Memory B cell (primary cell): ENCODE data around the gene OTOF.

ENCODE experiments used
- ATAC-seq: fragments of 150-1000 bp; cut with Tn5 transposase; 2 replicates; pipeline ENCODE4 v1.10.0; 2021; ENCODE audit warnings: low read depth, mild to moderate bottlenecking, moderate library complexity
- DNase-seq, 2 donors: peaks; one replicate each; pipeline ENCODE4 v3.0.0; 2022; ENCODE audit warnings: low spot score in 2 of 2
- H3K27ac Mint-ChIP-seq: one replicate; pipeline ENCODE4 v1.8.0; 2022; ENCODE audit warnings: mild to moderate bottlenecking, moderate library complexity, mixed read lengths
- H3K27me3 Mint-ChIP-seq: one replicate; pipeline ENCODE4 v1.8.0; 2022; ENCODE audit warnings: mixed read lengths
- H3K36me3 Mint-ChIP-seq: one replicate; pipeline ENCODE4 v1.8.0; 2022; ENCODE audit warnings: mild to moderate bottlenecking, mixed read lengths
- H3K4me1 Mint-ChIP-seq: one replicate; pipeline ENCODE4 v1.8.0; 2022; ENCODE audit warnings: mixed read lengths
- H3K4me3 Mint-ChIP-seq: one replicate; pipeline ENCODE4 v1.8.0; 2022; ENCODE audit warnings: mild to moderate bottlenecking, moderate library complexity, mixed read lengths
- H3K9me3 Mint-ChIP-seq: one replicate; pipeline ENCODE4 v1.8.0; 2022; ENCODE audit warnings: mixed read lengths

Gene OTOF

DNA sequence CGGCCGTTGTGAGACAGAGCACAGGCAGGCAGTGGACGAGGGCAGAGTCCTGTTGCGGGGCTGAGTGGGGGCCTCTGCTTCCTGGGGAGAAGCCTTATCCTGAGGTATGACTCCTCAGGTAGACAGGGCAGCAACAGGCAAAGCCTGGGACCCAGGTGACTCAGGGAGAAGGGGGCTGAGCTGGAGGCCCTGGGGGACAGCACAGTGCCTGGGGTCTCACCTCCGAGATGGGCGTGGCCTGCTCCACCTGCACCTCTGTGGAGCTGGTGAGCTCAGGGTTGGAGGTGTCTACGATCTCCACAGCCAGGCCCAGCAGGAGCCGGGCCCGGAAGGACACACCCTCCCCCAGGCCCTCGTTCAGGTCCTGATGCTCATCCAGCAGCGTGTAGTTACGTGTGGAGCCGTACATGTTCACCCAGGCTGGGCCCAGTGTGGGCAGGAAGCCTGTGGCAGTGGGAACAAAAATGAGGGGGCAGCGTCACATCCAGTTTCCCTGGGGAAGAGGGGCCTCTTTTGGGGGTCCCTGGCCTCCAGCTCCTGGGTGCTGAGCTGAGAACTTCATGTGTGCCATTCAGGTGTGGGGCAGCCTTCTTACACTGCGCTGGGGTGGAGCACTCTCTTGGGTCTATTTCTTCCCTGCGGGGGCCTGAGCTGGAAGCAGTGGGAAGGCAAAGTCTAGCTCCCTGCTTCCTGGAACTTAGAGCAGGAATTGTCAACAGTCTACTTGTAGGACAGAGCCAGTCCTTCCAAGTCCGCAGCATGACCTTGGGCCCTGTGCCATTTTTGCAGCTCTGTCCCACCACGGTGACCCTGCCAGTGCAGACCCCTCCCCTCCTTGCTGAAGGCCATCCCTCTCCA, 2.9 kb upstream of the OTOF start:
- Mint-ChIP-seq H3K4me1 (peaks cover 5% of the 10 kb centered on the region), H3K27ac (no peak overlapping the region), H3K4me3 (no peak overlapping the region), H3K27me3 (peaks cover 14% of the 10 kb centered on the region), H3K36me3 (no peaks in the 10 kb centered on the region), H3K9me3 (no peaks in the 10 kb centered on the region)
- no peak for DNase-seq
- no peak for ATAC-seq

DNA sequence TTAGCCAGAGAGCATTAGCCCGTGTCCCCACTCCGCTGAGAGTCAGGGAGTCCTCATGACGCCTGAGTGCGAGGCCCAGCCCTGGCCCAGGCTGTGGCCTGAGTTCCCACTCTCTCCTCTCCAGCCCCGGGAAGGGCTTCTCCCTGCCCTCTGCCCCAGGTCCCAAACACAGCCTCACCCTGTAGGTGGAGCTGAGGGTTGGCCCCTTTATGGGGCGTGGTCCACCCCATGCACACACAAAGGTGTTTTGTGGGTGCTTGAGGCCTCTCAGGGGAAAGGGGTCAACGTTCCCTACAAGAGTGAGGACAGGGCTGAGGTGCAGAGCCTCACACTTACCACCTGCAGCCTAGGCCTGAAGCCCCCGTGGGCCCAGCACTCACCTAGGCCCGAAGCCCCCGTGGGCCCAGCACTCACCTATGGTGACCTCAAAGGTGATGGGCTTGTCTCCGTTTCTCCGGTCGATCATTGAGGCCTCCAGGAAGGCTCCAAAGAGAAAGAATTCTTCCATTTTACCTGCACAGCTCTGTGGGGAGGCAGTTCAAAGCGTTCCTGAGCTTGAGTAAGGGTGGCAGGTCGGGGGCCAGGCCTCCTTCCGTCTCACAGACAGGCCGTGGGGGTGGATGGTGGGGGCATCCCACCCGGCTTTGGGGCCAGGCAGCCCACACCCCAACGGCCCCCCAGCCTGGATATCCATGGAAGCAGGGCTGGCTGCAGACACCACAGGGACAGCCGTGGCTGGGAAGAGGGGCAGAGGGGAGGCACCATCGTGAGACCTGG, 2.1 kb upstream of the OTOF start:
- no peak for DNase-seq
- no peak overlapping the region for H3K4me3 Mint-ChIP-seq
- no peaks in the 10 kb centered on the region for H3K9me3 Mint-ChIP-seq
- H3K27ac Mint-ChIP-seq: no peak overlapping the region
- ATAC-seq: no peak
- H3K27me3 Mint-ChIP-seq: peaks cover 8% of the 10 kb centered on the region
- H3K36me3 Mint-ChIP-seq: no peaks in the 10 kb centered on the region
- peaks cover 5% of the 10 kb centered on the region for H3K4me1 Mint-ChIP-seq

DNA sequence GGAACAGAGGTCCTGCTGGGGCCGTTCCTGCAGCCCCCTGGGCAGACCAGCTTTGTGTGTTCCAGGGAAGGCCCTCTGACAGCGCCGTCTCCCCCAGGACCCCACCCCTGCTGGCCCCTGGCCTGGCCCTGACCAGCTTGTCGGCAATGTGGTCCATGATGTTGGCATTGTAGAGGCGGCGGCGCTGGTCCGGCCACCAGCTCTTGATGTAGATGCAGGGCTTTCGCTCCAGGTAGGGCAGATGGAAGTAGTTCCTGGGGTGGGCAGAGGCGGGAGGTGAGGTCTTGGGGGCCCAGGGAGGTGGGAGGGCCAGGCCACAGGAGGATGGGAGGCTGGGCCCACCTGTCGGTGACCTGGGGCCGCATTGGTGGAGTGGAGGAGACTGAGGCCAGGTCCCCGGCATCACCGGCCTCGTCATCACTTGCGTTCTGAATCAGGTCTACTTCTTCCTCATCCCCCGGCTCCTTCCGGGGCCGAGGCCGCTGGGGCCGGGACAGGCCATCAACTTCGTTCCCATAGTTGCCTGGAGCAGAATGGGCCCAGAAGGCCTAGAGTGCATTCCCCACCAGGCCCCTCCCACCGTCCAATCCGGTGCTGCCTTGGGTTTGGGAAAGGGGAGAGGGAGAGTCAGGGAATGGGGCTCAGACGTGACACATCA, 1.3 kb upstream of the OTOF start:
- Mint-ChIP-seq H3K36me3 (no peaks in the 10 kb centered on the region), H3K27me3 (peaks cover 8% of the 10 kb centered on the region), H3K4me3 (no peak overlapping the region), H3K9me3 (no peaks in the 10 kb centered on the region), H3K4me1 (peaks cover 5% of the 10 kb centered on the region), H3K27ac (no peak overlapping the region)
- DNase-seq (no peak), ATAC-seq (no peak)

DNA sequence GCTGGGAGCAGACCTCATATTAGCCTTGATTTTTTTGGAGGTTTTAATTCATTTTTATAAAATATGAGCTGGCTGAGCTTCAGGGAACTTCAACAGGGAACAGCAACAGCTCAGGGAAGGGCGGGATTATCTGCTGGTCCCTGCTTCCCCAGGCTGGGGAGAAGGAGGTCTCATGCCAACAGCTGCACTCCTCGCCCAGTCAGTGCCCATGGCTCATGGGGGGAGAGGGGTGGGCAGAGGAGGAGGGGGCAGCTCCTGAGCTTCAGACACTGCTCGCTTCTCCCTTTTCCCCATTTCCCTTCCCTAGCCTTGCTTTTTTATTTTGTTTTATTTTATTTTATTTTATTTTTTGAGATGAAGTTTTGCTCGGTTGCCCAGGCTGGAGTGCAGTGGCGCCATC, 442 bp upstream of the OTOF start:
- H3K36me3 Mint-ChIP-seq: no peaks in the 10 kb centered on the region
- H3K9me3 Mint-ChIP-seq: no peaks in the 10 kb centered on the region
- H3K27ac Mint-ChIP-seq: no peak overlapping the region
- ATAC-seq: no peak
- peaks cover 5% of the 10 kb centered on the region for H3K4me1 Mint-ChIP-seq
- H3K27me3 Mint-ChIP-seq: peaks cover 8% of the 10 kb centered on the region
- no peak overlapping the region for H3K4me3 Mint-ChIP-seq
- no peak for DNase-seq

GRCh38 chr2:26477126-26477910, 606 bp downstream of the OTOF start:
- H3K36me3 Mint-ChIP-seq: no peaks in the 10 kb centered on the region
- peaks cover 5% of the 10 kb centered on the region for H3K4me1 Mint-ChIP-seq
- peaks cover 2% of the 10 kb centered on the region for H3K27me3 Mint-ChIP-seq
- peak overlapping the region; percentile 4 for H3K27ac Mint-ChIP-seq
- H3K9me3 Mint-ChIP-seq: no peaks in the 10 kb centered on the region
- DNase-seq (no peak), ATAC-seq (no peak)
- H3K4me3 Mint-ChIP-seq: no peak overlapping the region

GRCh38 chr2:26475832-26476501, 2.0 kb downstream of the OTOF start:
- Mint-ChIP-seq H3K9me3 (no peaks in the 10 kb centered on the region), H3K27ac (no peak overlapping the region), H3K27me3 (peaks cover 4% of the 10 kb centered on the region), H3K36me3 (no peaks in the 10 kb centered on the region), H3K4me3 (no peak overlapping the region), H3K4me1 (peaks cover 5% of the 10 kb centered on the region)
- DNase-seq (no peak), ATAC-seq (no peak)

- Mint-ChIP-seq H3K4me3 (no peak overlapping the region), H3K27ac (no peak overlapping the region), H3K9me3 (peaks cover 1% of the 10 kb centered on the region), H3K4me1 (peaks cover 5% of the 10 kb centered on the region), H3K36me3 (peaks cover under 1% of the 10 kb centered on the region), H3K27me3 (peaks cover 5% of the 10 kb centered on the region)
- DNase-seq: no peak
- no peak for ATAC-seq
Measured at GRCh38 chr2:26475037-26475436, 2.9 kb downstream of the OTOF start.

DNA sequence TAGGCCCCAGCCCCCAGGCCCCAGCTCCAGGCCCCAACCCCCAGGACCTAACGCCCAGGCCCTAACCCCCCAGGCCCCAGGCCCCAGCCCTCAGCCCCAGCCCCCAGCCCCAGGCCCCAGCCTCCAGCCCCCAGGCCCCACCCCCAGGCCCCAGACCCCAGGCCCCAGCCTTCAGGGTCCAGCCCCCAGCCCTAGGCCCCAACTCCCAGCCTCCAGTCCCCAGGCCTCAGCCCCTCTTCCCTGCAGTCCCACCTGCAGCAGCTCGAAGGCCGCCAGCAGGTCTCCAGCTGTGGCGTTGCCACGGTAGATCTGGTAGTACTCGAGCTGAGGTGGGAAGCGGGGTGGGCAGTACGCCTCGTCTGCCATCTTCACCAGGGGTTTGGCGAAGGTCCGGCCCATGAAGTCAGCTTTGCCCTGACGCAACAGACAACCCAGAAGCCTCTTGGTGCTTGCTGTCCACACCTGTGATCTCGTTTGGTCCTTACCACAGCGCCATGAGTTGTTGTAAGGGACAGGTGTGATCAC, 3.6 kb downstream of the OTOF start:
- H3K4me1 Mint-ChIP-seq: peaks cover 5% of the 10 kb centered on the region
- ATAC-seq (no peak), DNase-seq (no peak)
- peaks cover 6% of the 10 kb centered on the region for H3K9me3 Mint-ChIP-seq
- H3K4me3 Mint-ChIP-seq: no peak overlapping the region
- peaks cover 5% of the 10 kb centered on the region for H3K27me3 Mint-ChIP-seq
- peaks cover 2% of the 10 kb centered on the region for H3K36me3 Mint-ChIP-seq
- H3K27ac Mint-ChIP-seq: no peak overlapping the region

DNA sequence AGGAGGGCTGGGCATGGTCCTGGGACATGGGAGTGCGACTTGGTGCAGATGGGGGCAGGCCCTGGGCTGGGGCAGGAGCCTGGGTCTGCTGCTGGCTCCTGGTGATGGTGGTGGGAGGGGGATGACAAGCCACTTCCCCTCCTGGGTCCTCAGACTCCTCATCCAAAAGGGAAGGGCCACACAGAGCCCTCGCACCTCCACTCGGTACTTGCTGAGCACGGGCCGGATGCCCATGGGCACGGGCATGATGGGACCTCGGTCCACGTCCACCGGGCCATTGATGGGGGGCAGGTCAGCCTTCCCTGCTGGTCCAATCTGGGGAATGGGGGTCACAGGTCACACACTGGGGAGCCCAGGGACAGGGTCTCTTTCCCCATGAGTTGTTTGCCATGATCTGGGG, 4.1 kb downstream of the OTOF start:
- DNase-seq: no peak
- H3K36me3 Mint-ChIP-seq: peaks cover 2% of the 10 kb centered on the region
- no peak for ATAC-seq
- no peak overlapping the region for H3K27ac Mint-ChIP-seq
- peaks cover 6% of the 10 kb centered on the region for H3K9me3 Mint-ChIP-seq
- H3K4me1 Mint-ChIP-seq: peaks cover 5% of the 10 kb centered on the region
- no peak overlapping the region for H3K4me3 Mint-ChIP-seq
- peaks cover 5% of the 10 kb centered on the region for H3K27me3 Mint-ChIP-seq

- peaks cover 5% of the 10 kb centered on the region for H3K4me1 Mint-ChIP-seq
- DNase-seq (no peak), ATAC-seq (no peak)
- H3K36me3 Mint-ChIP-seq: peaks cover 2% of the 10 kb centered on the region
- no peak overlapping the region for H3K27ac Mint-ChIP-seq
- H3K9me3 Mint-ChIP-seq: peaks cover 6% of the 10 kb centered on the region
- no peak overlapping the region for H3K4me3 Mint-ChIP-seq
- H3K27me3 Mint-ChIP-seq: peaks cover 5% of the 10 kb centered on the region
Measured at GRCh38 chr2:26472821-26473655, 4.9 kb downstream of the OTOF start.

GRCh38 chr2:26471766-26472706, 5.9 kb downstream of the OTOF start:
- no peak overlapping the region for H3K27ac Mint-ChIP-seq
- H3K36me3 Mint-ChIP-seq: peaks cover 2% of the 10 kb centered on the region
- peaks cover 2% of the 10 kb centered on the region for H3K4me1 Mint-ChIP-seq
- H3K27me3 Mint-ChIP-seq: peaks cover 4% of the 10 kb centered on the region
- DNase-seq (no peak), ATAC-seq (no peak)
- H3K4me3 Mint-ChIP-seq: no peak overlapping the region
- peaks cover 6% of the 10 kb centered on the region for H3K9me3 Mint-ChIP-seq

DNA sequence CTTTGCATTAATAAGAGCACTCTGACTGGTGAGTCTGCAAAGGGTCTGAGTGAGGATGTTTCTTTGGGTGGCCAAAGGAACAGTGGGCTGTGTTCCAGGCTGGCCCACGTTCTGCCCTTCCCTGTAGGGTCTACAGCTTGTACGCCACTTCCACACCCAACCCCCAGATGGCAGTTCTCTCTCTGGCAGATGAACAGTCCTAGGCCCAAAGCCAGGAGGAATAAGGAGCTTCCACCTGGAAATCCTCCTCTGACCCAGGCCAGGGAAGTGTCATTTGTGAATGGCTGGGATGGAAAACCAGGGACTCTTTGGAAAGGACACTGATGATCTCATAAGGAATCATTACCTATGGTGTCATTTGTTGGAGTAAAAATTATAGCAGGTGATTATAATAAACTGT, 6.6 kb downstream of the OTOF start:
- no peak overlapping the region for H3K4me3 Mint-ChIP-seq
- H3K27ac Mint-ChIP-seq: no peak overlapping the region
- peaks cover 6% of the 10 kb centered on the region for H3K9me3 Mint-ChIP-seq
- ATAC-seq: no peak
- H3K27me3 Mint-ChIP-seq: peaks cover 4% of the 10 kb centered on the region
- no peaks in the 10 kb centered on the region for H3K4me1 Mint-ChIP-seq
- DNase-seq: no peak
- peaks cover 2% of the 10 kb centered on the region for H3K36me3 Mint-ChIP-seq
